Cardiac septum (tissue), 1 donor: ENCODE data around the gene CEP95. TPM values are rescaled to one million over a fixed set of nuclear protein-coding genes. Genes with fewer than 3 reads are reported as not detected.

Experiments
- microRNA-seq: library from miRNA; unstranded; fragments of <30 nt; microRNA quantifications from one replicate; pipeline ENCODE4 v1.2.0, GENCODE V29; 2020
- total RNA-seq: library from RNA; stranded (reverse); fragmentation: NEBNext Ultra II Directional; extraction: Animal tissue kit (Norgen Biotek cat#: 25700); gene quantifications from one replicate; pipeline ENCODE4 v1.2.1, GENCODE V29; 2021
- donor health status: DM: no; HTN: no; CAD: no.

CEP95 gene
- total RNA-seq, 1 donor from 2014 or later: 16.4 TPM

Small RNAs within 50 kb of the gene (microRNA-seq; reads per million reads assigned to microRNA genes)
- 2.7 reads per million for gene MIR3064
- gene MIR5047: not detected

Other genes with a start within 250 kb of the CEP95 start
- gene TEX2, start 243.7 kb upstream of the CEP95 start, total RNA-seq: 48.8 TPM
- gene PECAM1, start 116.1 kb upstream of the CEP95 start, total RNA-seq: 117 TPM
- gene MILR1, start 57.9 kb upstream of the CEP95 start, total RNA-seq: 3.6 TPM
- gene POLG2, start 9.9 kb upstream of the CEP95 start, total RNA-seq: 8.0 TPM
- 443 TPM for gene DDX5, start 688 bp upstream of the CEP95 start, total RNA-seq
- 17.4 TPM for gene SMURF2, start 155.3 kb downstream of the CEP95 start, total RNA-seq